ENCODE data around the gene NUMB.

The NUMB gene

GRCh38 chr14:73258076-73258475 is 200.3 kb downstream of the NUMB start:
- DNase-seq, result no peak

- no peak for DNase-seq
Measured at GRCh38 chr14:73255693-73256225, 202.6 kb downstream of the NUMB start.

GRCh38 chr14:73255005-73255400 is 203.3 kb downstream of the NUMB start:
- no peak for DNase-seq

- no peak for DNase-seq
Measured at GRCh38 chr14:73254247-73255004, 203.9 kb downstream of the NUMB start.

- no peak for DNase-seq
Measured at GRCh38 chr14:73253721-73254120, 204.6 kb downstream of the NUMB start.

- DNase-seq, result no peak
Measured at GRCh38 chr14:73253323-73253610, 205.1 kb downstream of the NUMB start.

- no peak for DNase-seq
Measured at GRCh38 chr14:73252491-73253322, 205.6 kb downstream of the NUMB start.

GRCh38 chr14:73251516-73252215 is 206.7 kb downstream of the NUMB start:
- DNase-seq, result no peak

GRCh38 chr14:73250781-73251500 is 207.4 kb downstream of the NUMB start:
- no peak for DNase-seq

- DNase-seq, result no peak
Measured at GRCh38 chr14:73250317-73250713, 208.0 kb downstream of the NUMB start.

GRCh38 chr14:73249564-73250316 is 208.6 kb downstream of the NUMB start:
- DNase-seq, result no peak

- no peak for DNase-seq
Measured at GRCh38 chr14:73249108-73249507, 209.2 kb downstream of the NUMB start.

- DNase-seq, result no peak
Measured at GRCh38 chr14:73248108-73248868, 210.1 kb downstream of the NUMB start.

GRCh38 chr14:73246387-73247150 is 211.8 kb downstream of the NUMB start:
- DNase-seq, result no peak

GRCh38 chr14:73245480-73246325 is 212.6 kb downstream of the NUMB start:
- peak; percentile 45 for DNase-seq

- DNase-seq, result no peak
Measured at GRCh38 chr14:73244541-73245290, 213.6 kb downstream of the NUMB start.

- no peak for DNase-seq
Measured at GRCh38 chr14:73243748-73244147, 214.6 kb downstream of the NUMB start.

- DNase-seq, result no peak
Measured at GRCh38 chr14:73243341-73243740, 215.0 kb downstream of the NUMB start.

Measured in activated CD8-positive, alpha-beta memory T cell treated with anti-CD3 and anti-CD28 coated beads, Interleukin-2, amount 50 U/mL, for 4 hours (primary cell).